Karpas-422 (cell line): ENCODE results near the gene DYNC1H1. TPM values are rescaled to one million over a fixed set of nuclear protein-coding genes. Genes with fewer than 3 reads are reported as not detected.

Experiments
- DNase-seq: peaks from one replicate; pipeline ENCODE4 v3.0.0-alpha.2; 2015
- H2AFZ ChIP-seq: fragments of 200-600 bp; sonication (generic); 2 replicates; pipeline ENCODE4 v1.6.1; 2014; ENCODE audit warnings: antibody characterized with exemption, low read length, mixed read lengths
- H3K27ac ChIP-seq: fragments of 200-600 bp; sonication (generic); 2 replicates; pipeline ENCODE4 v1.5.1; 2014; ENCODE audit warnings: mild to moderate bottlenecking, low read length, moderate library complexity
- H3K27me3 ChIP-seq: fragments of 200-600 bp; sonication (generic); 2 replicates; pipeline ENCODE4 v1.6.1; 2014; ENCODE audit warnings: low read length, mixed read lengths
- H3K36me3 ChIP-seq: fragments of 200-600 bp; sonication (generic); 2 replicates; pipeline ENCODE4 v1.6.1; 2014; ENCODE audit warnings: low read length, mixed read lengths; ENCODE audit not compliant: insufficient read depth
- H3K4me1 ChIP-seq: fragments of 200-600 bp; sonication (generic); 2 replicates; pipeline ENCODE4 v1.6.1; 2014; ENCODE audit warnings: mild to moderate bottlenecking, low read length, mixed read lengths
- H3K4me2 ChIP-seq: fragments of 200-600 bp; sonication (generic); 2 replicates; pipeline ENCODE4 v1.6.1; 2014; ENCODE audit warnings: low read length, low read depth, mild to moderate bottlenecking; ENCODE audit not compliant: poor library complexity, severe bottlenecking
- H3K4me3 ChIP-seq: fragments of 200-600 bp; sonication (generic); 2 replicates; pipeline ENCODE4 v1.5.1; 2014; ENCODE audit warnings: mild to moderate bottlenecking, antibody characterized with exemption, low read length, mixed read lengths
- H3K79me2 ChIP-seq: fragments of 200-600 bp; sonication (generic); 2 replicates; pipeline ENCODE4 v1.6.1; 2014; ENCODE audit warnings: mild to moderate bottlenecking, low read length, mixed read lengths
- H3K9ac ChIP-seq: fragments of 200-600 bp; sonication (generic); 2 replicates; pipeline ENCODE4 v1.6.0; 2014; ENCODE audit warnings: low read length
- H3K9me2 ChIP-seq: fragments of 200-600 bp; sonication (generic), shearing (Covaris generic); replicated peaks from 2 replicates; pipeline ENCODE4 v1.6.0; 2014; ENCODE audit warnings: mild to moderate bottlenecking, low read length, moderate library complexity; ENCODE audit not compliant: insufficient read depth
- H3K9me3 ChIP-seq: fragments of 300-700, 200-600 bp; sonication (generic); 2 replicates; pipeline ENCODE4 v1.6.1; 2014; ENCODE audit warnings: low read length, mixed read lengths
- H4K20me1 ChIP-seq: fragments of 200-600 bp; sonication (generic); 2 replicates; pipeline ENCODE4 v1.6.1; 2014; ENCODE audit warnings: mild to moderate bottlenecking, antibody characterized with exemption, low read length, low read depth; ENCODE audit not compliant: insufficient read depth
- total RNA-seq: library from RNA; depleted of rRNA; stranded (reverse); fragments of >200 nt; shearing (Covaris generic); gene quantifications from 2 replicates; pipeline ENCODE4 v1.2.3, GENCODE V29; 2014; ENCODE audit warnings: low replicate concordance

The DYNC1H1 gene
- total RNA-seq, 1 experiment from 2014 or later = 240 TPM

GRCh38 chr14:102015045-102015685, 50.8 kb downstream of the DYNC1H1 start:
- H3K27ac ChIP-seq = no peak overlapping the region
- H3K9ac ChIP-seq = no peak overlapping the region
- H3K27me3 ChIP-seq = no peaks in the 10 kb centered on the region

GRCh38 chr14:102015771-102016170, 51.4 kb downstream of the DYNC1H1 start:
- H3K4me3 ChIP-seq = no peak overlapping the region
- no peak overlapping the region for H3K9ac ChIP-seq
- H3K9me3 ChIP-seq = no peaks in the 10 kb centered on the region
- H3K4me2 ChIP-seq = no peak overlapping the region
- H3K27ac ChIP-seq = no peak overlapping the region
- no peak overlapping the region for H2AFZ ChIP-seq
- DNase-seq = no peak
- H4K20me1 ChIP-seq = no peaks in the 10 kb centered on the region
- H3K4me1 ChIP-seq = no peaks in the 10 kb centered on the region
- no peaks in the 10 kb centered on the region for H3K79me2 ChIP-seq
- H3K27me3 ChIP-seq = no peaks in the 10 kb centered on the region
- H3K36me3 ChIP-seq = peaks cover 91% of the 10 kb centered on the region
- H3K9me2 ChIP-seq = no peaks in the 10 kb centered on the region

More at GRCh38 chr14:102015045-102015685, 50.8 kb downstream of the DYNC1H1 start:
- H3K4me2 ChIP-seq = no peak overlapping the region
- H3K9me2 ChIP-seq = no peaks in the 10 kb centered on the region
- H3K79me2 ChIP-seq = no peaks in the 10 kb centered on the region
- H3K36me3 ChIP-seq = peaks cover 91% of the 10 kb centered on the region
- DNase-seq = no peak
- no peaks in the 10 kb centered on the region for H3K9me3 ChIP-seq
- H3K4me3 ChIP-seq = no peak overlapping the region
- H3K4me1 ChIP-seq = no peaks in the 10 kb centered on the region
- H2AFZ ChIP-seq = no peak overlapping the region
- no peaks in the 10 kb centered on the region for H4K20me1 ChIP-seq

- no peaks in the 10 kb centered on the region for H4K20me1 ChIP-seq
- no peak overlapping the region for H3K4me3 ChIP-seq
- H3K27me3 ChIP-seq = no peaks in the 10 kb centered on the region
- H3K9ac ChIP-seq = no peak overlapping the region
- H3K9me3 ChIP-seq = no peaks in the 10 kb centered on the region
- no peaks in the 10 kb centered on the region for H3K4me1 ChIP-seq
- H3K36me3 ChIP-seq = peaks cover 91% of the 10 kb centered on the region
- H3K27ac ChIP-seq = no peak overlapping the region
- H3K9me2 ChIP-seq = no peaks in the 10 kb centered on the region
- H3K79me2 ChIP-seq = no peaks in the 10 kb centered on the region
- no peak overlapping the region for H2AFZ ChIP-seq
- H3K4me2 ChIP-seq = no peak overlapping the region
- DNase-seq = no peak
Observed at GRCh38 chr14:102016420-102017090, 52.2 kb downstream of the DYNC1H1 start.

- no peaks in the 10 kb centered on the region for H3K9me2 ChIP-seq
- no peaks in the 10 kb centered on the region for H3K9me3 ChIP-seq
- H3K9ac ChIP-seq = no peak overlapping the region
- DNase-seq = no peak
- H3K4me3 ChIP-seq = no peak overlapping the region
- H3K4me2 ChIP-seq = no peak overlapping the region
- no peak overlapping the region for H2AFZ ChIP-seq
- no peaks in the 10 kb centered on the region for H4K20me1 ChIP-seq
- no peaks in the 10 kb centered on the region for H3K79me2 ChIP-seq
- no peaks in the 10 kb centered on the region for H3K4me1 ChIP-seq
- peaks cover 90% of the 10 kb centered on the region for H3K36me3 ChIP-seq
- H3K27me3 ChIP-seq = no peaks in the 10 kb centered on the region
- H3K27ac ChIP-seq = no peak overlapping the region
Observed at GRCh38 chr14:102018251-102018650, 53.9 kb downstream of the DYNC1H1 start.

GRCh38 chr14:102019006-102019540, 54.7 kb downstream of the DYNC1H1 start:
- H3K9me3 ChIP-seq = no peaks in the 10 kb centered on the region
- no peak overlapping the region for H3K27ac ChIP-seq
- H3K36me3 ChIP-seq = peaks cover 90% of the 10 kb centered on the region
- no peak overlapping the region for H3K9ac ChIP-seq
- H3K4me2 ChIP-seq = no peak overlapping the region
- H3K4me3 ChIP-seq = no peak overlapping the region
- no peaks in the 10 kb centered on the region for H4K20me1 ChIP-seq
- no peaks in the 10 kb centered on the region for H3K9me2 ChIP-seq
- H3K27me3 ChIP-seq = no peaks in the 10 kb centered on the region
- H2AFZ ChIP-seq = no peak overlapping the region
- H3K79me2 ChIP-seq = no peaks in the 10 kb centered on the region
- DNase-seq = no peak
- no peaks in the 10 kb centered on the region for H3K4me1 ChIP-seq

GRCh38 chr14:102020058-102020971, 55.9 kb downstream of the DYNC1H1 start:
- Histone ChIP-seq H3K4me1 (no peaks in the 10 kb centered on the region), H3K27ac (no peak overlapping the region)
- no peak for DNase-seq

GRCh38 chr14:102026934-102027333, 62.6 kb downstream of the DYNC1H1 start:
- Histone ChIP-seq H3K27ac (no peak overlapping the region), H3K4me2 (no peak overlapping the region), H3K4me1 (no peaks in the 10 kb centered on the region), H4K20me1 (no peaks in the 10 kb centered on the region), H3K36me3 (peaks cover 77% of the 10 kb centered on the region), H3K4me3 (no peak overlapping the region), H3K9ac (no peak overlapping the region), H3K9me3 (no peaks in the 10 kb centered on the region), H2AFZ (no peak overlapping the region), H3K79me2 (no peaks in the 10 kb centered on the region), H3K27me3 (no peaks in the 10 kb centered on the region), H3K9me2 (no peaks in the 10 kb centered on the region)
- no peak for DNase-seq

More at GRCh38 chr14:102020058-102020971, 55.9 kb downstream of the DYNC1H1 start:
- H2AFZ ChIP-seq = no peak overlapping the region
- no peak overlapping the region for H3K4me2 ChIP-seq
- H3K9ac ChIP-seq = no peak overlapping the region
- no peaks in the 10 kb centered on the region for H4K20me1 ChIP-seq
- peaks cover 81% of the 10 kb centered on the region for H3K36me3 ChIP-seq
- no peaks in the 10 kb centered on the region for H3K79me2 ChIP-seq
- H3K9me2 ChIP-seq = no peaks in the 10 kb centered on the region
- H3K9me3 ChIP-seq = no peaks in the 10 kb centered on the region
- H3K4me3 ChIP-seq = no peak overlapping the region
- no peaks in the 10 kb centered on the region for H3K27me3 ChIP-seq

- no peaks in the 10 kb centered on the region for H4K20me1 ChIP-seq
- no peak overlapping the region for H3K4me3 ChIP-seq
- H3K4me2 ChIP-seq = no peak overlapping the region
- no peaks in the 10 kb centered on the region for H3K4me1 ChIP-seq
- H3K79me2 ChIP-seq = no peaks in the 10 kb centered on the region
- no peak overlapping the region for H3K9ac ChIP-seq
- no peak overlapping the region for H2AFZ ChIP-seq
- peaks cover 82% of the 10 kb centered on the region for H3K36me3 ChIP-seq
- no peaks in the 10 kb centered on the region for H3K27me3 ChIP-seq
- no peaks in the 10 kb centered on the region for H3K9me2 ChIP-seq
- H3K27ac ChIP-seq = no peak overlapping the region
- DNase-seq = no peak
- H3K9me3 ChIP-seq = no peaks in the 10 kb centered on the region
Observed at GRCh38 chr14:102027951-102028350, 63.6 kb downstream of the DYNC1H1 start.
